OCI-LY7 (cell line): ENCODE data around the gene CCL27.

Experiments
- EZH2phosphoT487 ChIP-seq: fragments of 200-600 bp; sonication (generic); IDR thresholded peaks from 2 replicates; pipeline ENCODE4 v1.6.1; 2018; ENCODE audit warnings: low read depth, borderline replicate concordance, mild to moderate bottlenecking, mixed run types, antibody characterized with exemption, low read length, moderate library complexity, mixed read lengths
- TF ChIP-seq, protein P1 (sequence below): fragments of 200-600 bp; sonication (generic); conservative IDR thresholded peaks from 2 replicates; pipeline ENCODE4 v1.5.1; 2014; ENCODE audit warnings: mild to moderate bottlenecking, antibody characterized with exemption, low read length, moderate library complexity, mixed read lengths

DNA sequence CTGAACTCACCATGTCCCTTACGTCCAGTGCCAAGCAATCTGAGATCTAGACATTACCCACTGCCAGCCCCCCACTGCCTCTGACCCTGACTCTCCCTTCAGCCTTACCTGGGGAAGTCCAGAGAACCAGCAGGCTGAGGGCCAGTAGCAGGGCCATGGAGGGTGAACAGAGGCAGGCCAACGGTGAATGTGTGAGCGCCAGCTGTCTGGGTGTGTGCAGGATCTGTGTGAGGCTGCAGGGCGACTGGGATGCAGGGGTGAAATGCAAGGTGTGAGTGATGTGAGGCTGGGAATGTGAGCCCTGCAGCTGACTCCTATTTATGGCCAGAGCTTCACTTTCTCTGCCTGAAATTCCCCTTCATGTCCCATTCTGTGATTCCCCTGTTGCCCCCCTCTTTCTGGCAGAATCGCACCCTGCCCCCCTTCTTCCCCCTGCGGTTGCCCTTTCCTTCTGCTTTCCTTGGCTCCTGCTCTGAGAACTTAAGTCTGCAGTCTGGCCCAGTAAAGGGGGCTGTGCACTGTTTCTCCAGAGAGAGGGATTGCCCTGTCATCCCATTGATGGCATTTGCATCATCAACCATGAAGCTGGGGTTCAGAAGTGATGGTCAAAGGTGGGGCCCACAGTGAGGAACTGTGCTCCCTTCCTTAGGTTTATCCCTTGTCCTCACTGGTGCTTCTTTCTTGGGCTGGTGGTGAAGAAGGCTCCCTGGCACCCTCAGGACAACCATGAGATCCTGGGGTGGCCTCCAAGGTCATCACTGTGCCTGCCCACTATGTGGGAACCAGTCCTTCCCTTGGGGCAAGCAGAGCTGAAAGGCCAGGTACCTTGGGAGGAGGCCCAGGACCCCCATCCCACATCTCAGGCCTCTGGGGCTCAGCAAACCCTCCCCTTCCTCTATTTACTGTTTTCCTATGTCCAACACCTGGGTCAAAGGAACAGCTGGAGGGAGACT is 28.8 kb upstream of the CCL27 start, which contains the start of gene CCL19:
- TF ChIP-seq, protein P1, sequence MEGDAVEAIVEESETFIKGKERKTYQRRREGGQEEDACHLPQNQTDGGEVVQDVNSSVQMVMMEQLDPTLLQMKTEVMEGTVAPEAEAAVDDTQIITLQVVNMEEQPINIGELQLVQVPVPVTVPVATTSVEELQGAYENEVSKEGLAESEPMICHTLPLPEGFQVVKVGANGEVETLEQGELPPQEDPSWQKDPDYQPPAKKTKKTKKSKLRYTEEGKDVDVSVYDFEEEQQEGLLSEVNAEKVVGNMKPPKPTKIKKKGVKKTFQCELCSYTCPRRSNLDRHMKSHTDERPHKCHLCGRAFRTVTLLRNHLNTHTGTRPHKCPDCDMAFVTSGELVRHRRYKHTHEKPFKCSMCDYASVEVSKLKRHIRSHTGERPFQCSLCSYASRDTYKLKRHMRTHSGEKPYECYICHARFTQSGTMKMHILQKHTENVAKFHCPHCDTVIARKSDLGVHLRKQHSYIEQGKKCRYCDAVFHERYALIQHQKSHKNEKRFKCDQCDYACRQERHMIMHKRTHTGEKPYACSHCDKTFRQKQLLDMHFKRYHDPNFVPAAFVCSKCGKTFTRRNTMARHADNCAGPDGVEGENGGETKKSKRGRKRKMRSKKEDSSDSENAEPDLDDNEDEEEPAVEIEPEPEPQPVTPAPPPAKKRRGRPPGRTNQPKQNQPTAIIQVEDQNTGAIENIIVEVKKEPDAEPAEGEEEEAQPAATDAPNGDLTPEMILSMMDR = no peak
- TF ChIP-seq EZH2phosphoT487 = no peak
